ENCODE results near the gene UBE3B.

GRCh38 chr12:109534456-109534855 is 57.0 kb downstream of the UBE3B start:
- TF ChIP-seq, protein P1, sequence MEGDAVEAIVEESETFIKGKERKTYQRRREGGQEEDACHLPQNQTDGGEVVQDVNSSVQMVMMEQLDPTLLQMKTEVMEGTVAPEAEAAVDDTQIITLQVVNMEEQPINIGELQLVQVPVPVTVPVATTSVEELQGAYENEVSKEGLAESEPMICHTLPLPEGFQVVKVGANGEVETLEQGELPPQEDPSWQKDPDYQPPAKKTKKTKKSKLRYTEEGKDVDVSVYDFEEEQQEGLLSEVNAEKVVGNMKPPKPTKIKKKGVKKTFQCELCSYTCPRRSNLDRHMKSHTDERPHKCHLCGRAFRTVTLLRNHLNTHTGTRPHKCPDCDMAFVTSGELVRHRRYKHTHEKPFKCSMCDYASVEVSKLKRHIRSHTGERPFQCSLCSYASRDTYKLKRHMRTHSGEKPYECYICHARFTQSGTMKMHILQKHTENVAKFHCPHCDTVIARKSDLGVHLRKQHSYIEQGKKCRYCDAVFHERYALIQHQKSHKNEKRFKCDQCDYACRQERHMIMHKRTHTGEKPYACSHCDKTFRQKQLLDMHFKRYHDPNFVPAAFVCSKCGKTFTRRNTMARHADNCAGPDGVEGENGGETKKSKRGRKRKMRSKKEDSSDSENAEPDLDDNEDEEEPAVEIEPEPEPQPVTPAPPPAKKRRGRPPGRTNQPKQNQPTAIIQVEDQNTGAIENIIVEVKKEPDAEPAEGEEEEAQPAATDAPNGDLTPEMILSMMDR (conservative IDR thresholded peaks at IDR 0.05 in 1 of 2, IDR thresholded peaks at IDR 0.05 in 1 of 2; ENCODE audit: low read depth in 1 of 2, low read length in 2 of 2): no peak
- TF ChIP-seq EZH2 (IDR thresholded peaks at IDR 0.05; ENCODE audit: low read length, missing control alignments): no peak

Data from fibroblast of lung (primary cell).